Endothelial cell of umbilical vein (primary cell): ENCODE data around the gene CCDC7. TPM values are rescaled to one million over a fixed set of nuclear protein-coding genes. Genes with fewer than 3 reads are reported as not detected.

Experiments used
- BruUV-seq: library from RNA; stranded (reverse); fragments of 400-500 nt; replicated peaks from 2 replicates; lab custom pipeline; 2021; lab: Mats Ljungman, UMichigan
- CTCF ChIA-PET: fragments of 300-600, 350-600 bp; sonication (Branson Sonifier 250); formaldehyde crosslinking; loops from one replicate; lab custom pipeline; 2021; ENCODE audit warnings: antibody characterized with exemption, inconsistent platforms; lab: Charles Lee
- POLR2A ChIA-PET: fragments of 300-600, 350-600 bp; sonication (Branson Sonifier 250); formaldehyde crosslinking; loops from one replicate; lab custom pipeline; 2021; ENCODE audit warnings: antibody characterized with exemption, inconsistent platforms; lab: Charles Lee
- DNase-seq: peaks from one replicate; pipeline ENCODE4 v3.0.0-alpha.2; 2011; ENCODE audit warnings: low read depth, low spot score
- FAIRE-seq: peaks from 2 replicates; lab custom pipeline; 2011; peaks lifted over from hg19 to GRCh38; lab: Jason Lieb, UNC
- H2AFZ ChIP-seq: 2 replicates; pipeline ENCODE4 v1.6.0; 2012; ENCODE audit warnings: low read depth, low read length, control low read depth, inconsistent platforms
- H3K27ac ChIP-seq: 2 replicates; pipeline ENCODE4 v1.5.1; 2011; ENCODE audit warnings: low read depth, mild to moderate bottlenecking, control low read depth, low read length, moderate library complexity; ENCODE audit not compliant: insufficient read depth
- H3K27me3 ChIP-seq, 2 experiments: 2 replicates each; pipeline versions ENCODE4 v1.6.0 to v1.6.1; 2011; ENCODE audit warnings: low read length in 2 of 2, mixed read lengths in 1 of 2; ENCODE audit not compliant: control insufficient read depth in 2 of 2, insufficient read depth in 2 of 2
- H3K36me3 ChIP-seq, 2 experiments: 2 replicates in 1 of 2; 3 replicates in 1 of 2; pipeline ENCODE4 v1.5.1; 2011; ENCODE audit warnings: low read length in 2 of 2, mild to moderate bottlenecking in 1 of 2, moderate library complexity in 1 of 2; ENCODE audit not compliant: control insufficient read depth in 2 of 2, insufficient read depth in 2 of 2; ENCODE audit errors: extremely low read depth in 1 of 2
- H3K4me1 ChIP-seq: 3 replicates; pipeline ENCODE4 v1.5.1; 2011; ENCODE audit warnings: mild to moderate bottlenecking, low read length; ENCODE audit not compliant: control insufficient read depth, insufficient read depth; ENCODE audit errors: extremely low read depth
- H3K4me2 ChIP-seq: 2 replicates; pipeline ENCODE4 v1.6.1; 2011; ENCODE audit warnings: low read length, control low read depth, mixed read lengths; ENCODE audit not compliant: insufficient read depth
- H3K4me3 ChIP-seq, 3 experiments: fragments of 200-600 bp in 1 of 3; sonication (generic), shearing (Covaris generic) in 1 of 3; replicated peaks in 1 of 3; 2 replicates each; pipeline ENCODE4 v1.5.1; 2011 to 2016; ENCODE audit warnings: control low read depth in 3 of 3, low read length in 3 of 3, mild to moderate bottlenecking in 2 of 3, inconsistent platforms in 1 of 3, low read depth in 1 of 3, moderate library complexity in 1 of 3; ENCODE audit not compliant: insufficient read depth in 1 of 3
- H3K79me2 ChIP-seq: 2 replicates; pipeline ENCODE4 v1.6.0; 2012; ENCODE audit warnings: low read length, inconsistent platforms; ENCODE audit not compliant: control insufficient read depth, insufficient read depth
- H3K9ac ChIP-seq: replicated peaks from 2 replicates; pipeline ENCODE3; 2011; ENCODE audit warnings: low read length, control low read depth; ENCODE audit not compliant: insufficient read depth; ENCODE audit errors: extremely low read depth
- H3K9me1 ChIP-seq: replicated peaks from 3 replicates; pipeline ENCODE4 v1.6.0; 2011; ENCODE audit warnings: mild to moderate bottlenecking, low read length; ENCODE audit not compliant: control insufficient read depth, insufficient read depth; ENCODE audit errors: extremely low read depth
- H3K9me3 ChIP-seq: replicated peaks from 2 replicates; pipeline ENCODE4 v1.5.1; 2012; ENCODE audit warnings: low read length, inconsistent platforms; ENCODE audit not compliant: control insufficient read depth, insufficient read depth
- H4K20me1 ChIP-seq: replicated peaks from 2 replicates; pipeline ENCODE3; 2011; ENCODE audit warnings: mild to moderate bottlenecking, low read length; ENCODE audit not compliant: control insufficient read depth, insufficient read depth; ENCODE audit errors: extremely low read depth
- EZH2 ChIP-seq: IDR thresholded peaks from 2 replicates; pipeline ENCODE4 v1.6.1; 2012; ENCODE audit warnings: borderline replicate concordance, low read depth, mild to moderate bottlenecking, moderate library complexity, low read length, inconsistent platforms; ENCODE audit not compliant: severe bottlenecking
- FOS ChIP-seq: IDR thresholded peaks from 2 replicates; pipeline ENCODE4 v1.6.1; 2011; ENCODE audit warnings: mild to moderate bottlenecking, low read length, moderate library complexity, borderline replicate concordance; ENCODE audit not compliant: insufficient read depth
- GATA2 ChIP-seq: IDR thresholded peaks from 2 replicates; pipeline ENCODE4 v1.7.0; 2011; ENCODE audit warnings: low read depth, mild to moderate bottlenecking, moderate library complexity, mixed read lengths, low read length; ENCODE audit not compliant: insufficient read length, insufficient read depth
- JUN ChIP-seq: IDR thresholded peaks from 2 replicates; pipeline ENCODE4 v1.6.1; 2011; ENCODE audit warnings: borderline replicate concordance, low read depth; ENCODE audit not compliant: insufficient read length, insufficient read depth
- MYC ChIP-seq: IDR thresholded peaks from one replicate; pipeline ENCODE4 v1.6.1; 2011; ENCODE audit warnings: mild to moderate bottlenecking, low read depth, low read length
- POLR2A ChIP-seq: IDR thresholded peaks from 2 replicates; pipeline ENCODE4 v1.6.1; 2012; ENCODE audit warnings: low read depth, mild to moderate bottlenecking, control low read depth, low read length
- POLR2AphosphoS5 ChIP-seq: IDR thresholded peaks from 2 replicates; pipeline ENCODE4 v1.6.1; 2012; ENCODE audit warnings: low read depth, mild to moderate bottlenecking, control low read depth, low read length, moderate library complexity; ENCODE audit not compliant: insufficient read depth
- dilution Hi-C: fragments of 300-500 bp; cut with MboI; formaldehyde crosslinking; loops from one replicate; pipeline ENCODE4 v1.15.0; 2019; ENCODE audit warnings: low sequenced_read_pairs; ENCODE audit not compliant: extremely low pct_ligation_motif_present
- intact Hi-C: fragments of 100-400 bp; cut with micrococcal nuclease; formaldehyde crosslinking; loops from one replicate; pipeline ENCODE4 v1.10.0; 2022
- polyA plus RNA-seq, 4 experiments: library from polyadenylated mRNA; depleted of rRNA in 3 of 4; stranded (reverse) in 3 of 4; unstranded in 1 of 4; fragments of >200 nt; gene quantifications; 2 replicates each; pipeline versions ENCODE4 v1.2.1 to v1.2.3, GENCODE V29; 2011 to 2012; ENCODE audit warnings: missing spikeins in 1 of 4
- total RNA-seq: library from RNA; stranded (reverse); gene quantifications from 2 replicates; pipeline ENCODE4 v1.2.3, GENCODE V29; 2021
- TF ChIP-seq, protein P1 (sequence below): IDR thresholded peaks from 2 replicates; pipeline ENCODE4 v1.6.1; 2011; ENCODE audit not compliant: insufficient read depth, insufficient read length
- TF ChIP-seq, protein P2 (sequence below), 2 donors: IDR thresholded peaks; 1 replicate in 1 of 2; 2 replicates in 1 of 2; pipeline ENCODE4 v1.5.1; 2011; ENCODE audit warnings: low read length in 2 of 2, mild to moderate bottlenecking in 2 of 2, moderate library complexity in 2 of 2, control low read depth in 1 of 2, inconsistent platforms in 1 of 2, low read depth in 1 of 2; ENCODE audit not compliant: insufficient read depth in 1 of 2; ENCODE audit errors: extremely low read depth in 1 of 2

The CCDC7 gene
- total and polyA plus RNA-seq, 2 donors (not counting 3 experiments of a cell fraction or from before 2014, with no cell fraction given), result 0.35 to 8.2 TPM

DNA sequence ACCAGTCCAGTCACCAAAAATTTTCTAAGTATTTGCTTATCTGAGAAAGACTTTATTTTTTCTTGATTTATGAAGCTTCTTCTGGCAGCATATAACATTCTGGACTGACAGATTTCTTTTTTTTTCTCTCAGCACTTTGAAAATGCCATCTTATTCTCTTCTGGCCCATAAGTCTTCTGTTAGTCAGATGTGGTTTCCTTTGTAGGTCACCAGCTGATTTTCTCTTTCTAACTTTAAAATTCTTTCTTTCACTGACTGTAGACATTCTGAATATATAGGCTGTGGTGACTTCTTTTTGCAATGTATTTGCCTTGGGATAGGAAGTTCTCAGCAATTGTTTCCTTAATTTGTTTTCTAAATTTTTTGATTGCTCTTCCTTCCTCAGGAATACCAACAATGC lies 172.5 kb downstream of the CCDC7 start:
- BruUV-seq, result no TSS peak
- CTCF ChIA-PET, result no interaction called here

More for the DNA sequence above, 172.5 kb downstream of the CCDC7 start:
- H2AFZ ChIP-seq, result no peak overlapping the region
- no peak overlapping the region for H3K27ac ChIP-seq
- FAIRE-seq (no peak), DNase-seq (no peak)
- no peaks in the 10 kb centered on the region for H3K27me3 ChIP-seq
- H3K9me3 ChIP-seq, result no peaks in the 10 kb centered on the region
- H4K20me1 ChIP-seq, result no peaks in the 10 kb centered on the region
- no peak overlapping the region for H3K4me2 ChIP-seq
- POLR2A ChIA-PET, result no interaction called here
- H3K79me2 ChIP-seq, result no peaks in the 10 kb centered on the region
- H3K4me1 ChIP-seq, result no peaks in the 10 kb centered on the region
- dilution Hi-C loops (no loop called here), intact Hi-C loops (no loop called here)
- no peak overlapping the region for H3K9ac ChIP-seq
- H3K36me3 ChIP-seq, result no peaks in the 10 kb centered on the region
- peaks cover 2% of the 10 kb centered on the region for H3K9me1 ChIP-seq
- TF ChIP-seq JUN (no peak), GATA2 (no peak), MYC (no peak), EZH2 (no peak), POLR2AphosphoS5 (no peak), FOS (no peak), POLR2A (no peak)
- TF ChIP-seq, protein P1, sequence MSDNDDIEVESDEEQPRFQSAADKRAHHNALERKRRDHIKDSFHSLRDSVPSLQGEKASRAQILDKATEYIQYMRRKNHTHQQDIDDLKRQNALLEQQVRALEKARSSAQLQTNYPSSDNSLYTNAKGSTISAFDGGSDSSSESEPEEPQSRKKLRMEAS, result no peak
- TF ChIP-seq, protein P2, sequence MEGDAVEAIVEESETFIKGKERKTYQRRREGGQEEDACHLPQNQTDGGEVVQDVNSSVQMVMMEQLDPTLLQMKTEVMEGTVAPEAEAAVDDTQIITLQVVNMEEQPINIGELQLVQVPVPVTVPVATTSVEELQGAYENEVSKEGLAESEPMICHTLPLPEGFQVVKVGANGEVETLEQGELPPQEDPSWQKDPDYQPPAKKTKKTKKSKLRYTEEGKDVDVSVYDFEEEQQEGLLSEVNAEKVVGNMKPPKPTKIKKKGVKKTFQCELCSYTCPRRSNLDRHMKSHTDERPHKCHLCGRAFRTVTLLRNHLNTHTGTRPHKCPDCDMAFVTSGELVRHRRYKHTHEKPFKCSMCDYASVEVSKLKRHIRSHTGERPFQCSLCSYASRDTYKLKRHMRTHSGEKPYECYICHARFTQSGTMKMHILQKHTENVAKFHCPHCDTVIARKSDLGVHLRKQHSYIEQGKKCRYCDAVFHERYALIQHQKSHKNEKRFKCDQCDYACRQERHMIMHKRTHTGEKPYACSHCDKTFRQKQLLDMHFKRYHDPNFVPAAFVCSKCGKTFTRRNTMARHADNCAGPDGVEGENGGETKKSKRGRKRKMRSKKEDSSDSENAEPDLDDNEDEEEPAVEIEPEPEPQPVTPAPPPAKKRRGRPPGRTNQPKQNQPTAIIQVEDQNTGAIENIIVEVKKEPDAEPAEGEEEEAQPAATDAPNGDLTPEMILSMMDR (IDR thresholded peaks at IDR 0.05; ENCODE audit: extremely low read depth in 1 of 2, insufficient read depth in 1 of 2, low read depth in 1 of 2, low read length in 2 of 2), result no peak
- no peak overlapping the region for H3K4me3 ChIP-seq
